ENCODE data around the gene LAMA5.

LAMA5 gene

DNA sequence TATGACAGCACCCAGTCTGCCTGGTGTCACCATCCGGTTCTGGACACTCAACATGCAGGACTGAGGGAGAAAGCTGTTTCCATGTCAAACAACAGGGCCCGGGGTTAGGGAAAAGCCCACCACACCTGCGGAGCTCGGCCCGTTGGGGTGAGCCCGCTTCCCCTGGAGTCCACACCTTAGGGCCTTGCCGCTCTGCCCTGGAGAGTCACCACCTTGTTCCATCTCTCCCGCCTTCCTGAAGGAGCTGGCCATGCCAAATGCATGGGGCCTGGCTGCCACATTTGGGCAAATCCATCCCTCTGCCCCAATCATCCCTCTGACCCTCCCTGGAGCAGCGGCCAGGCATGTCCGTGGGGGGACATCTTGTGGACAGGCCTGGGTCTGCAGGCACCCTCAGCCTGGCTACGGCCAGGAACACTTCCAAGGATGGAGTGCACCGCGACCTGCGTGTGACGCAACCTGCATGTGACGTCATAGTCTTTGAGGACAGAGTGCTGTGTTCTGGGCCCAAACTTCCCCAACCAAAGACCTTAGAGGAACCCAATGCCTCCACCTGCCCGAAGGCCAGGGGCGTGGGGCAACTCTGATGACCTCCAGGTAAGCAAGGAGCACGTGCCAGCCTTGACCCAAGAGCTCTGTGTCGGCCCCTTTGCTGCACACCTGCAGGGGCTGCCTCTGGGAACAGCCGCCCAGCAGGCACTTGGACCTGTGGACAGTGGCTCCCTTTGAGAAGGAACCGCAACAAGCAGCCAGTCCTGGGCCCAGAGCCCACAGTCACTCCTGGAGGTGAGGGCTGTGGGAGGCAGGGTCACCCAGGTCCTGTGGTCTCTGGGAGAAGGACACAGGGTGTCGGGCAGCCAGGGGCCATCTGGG lies 38.2 kb upstream of the LAMA5 start:
- no peak for DNase-seq (ENCODE audit: low read depth in 1 of 2, low spot score in 1 of 2)

DNA sequence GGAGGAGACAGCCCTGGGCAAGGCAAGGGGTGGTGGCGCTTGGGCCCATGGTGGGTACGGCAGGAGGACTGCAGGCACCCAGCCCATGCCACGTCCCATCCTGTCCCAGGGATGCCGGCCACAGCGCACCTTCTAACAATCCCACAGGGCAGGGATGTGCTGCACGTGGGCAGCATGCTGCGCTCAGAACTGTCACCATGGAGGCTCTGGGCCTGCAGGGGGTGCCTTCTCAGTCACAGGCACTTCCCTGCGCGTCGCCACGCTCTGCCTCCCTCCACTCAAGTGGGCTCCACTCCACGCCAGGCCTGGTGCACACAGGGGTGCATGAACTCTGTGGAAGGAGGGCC lies 37.6 kb upstream of the LAMA5 start:
- no peak for DNase-seq (ENCODE audit: low read depth in 1 of 2, low spot score in 1 of 2)

DNA sequence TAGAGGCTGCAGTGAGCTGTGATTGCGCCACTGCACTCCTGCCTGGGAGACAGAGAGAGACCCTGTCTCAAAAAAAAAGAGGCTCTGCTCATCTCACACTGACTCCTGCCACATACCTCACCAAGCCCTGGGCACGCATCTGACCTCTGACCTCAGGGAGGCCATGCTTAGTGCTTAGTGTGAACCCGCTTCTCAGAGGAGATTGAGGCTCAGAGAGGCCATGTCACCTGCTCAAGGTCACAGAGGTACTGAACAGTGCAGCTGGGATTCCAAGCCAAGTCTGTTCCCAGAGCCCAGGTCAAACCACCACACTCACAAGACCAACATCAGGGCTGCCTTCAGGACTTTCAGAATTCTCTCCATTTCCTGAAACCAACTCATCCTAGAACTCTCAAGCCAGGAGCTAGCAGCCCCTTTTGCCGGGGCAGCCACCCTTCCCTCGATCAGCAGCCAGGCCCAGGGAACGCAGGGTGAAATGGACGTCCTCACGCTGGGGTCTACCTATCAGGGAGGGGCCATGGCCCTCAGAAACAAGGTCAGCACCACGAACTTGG lies 37.1 kb upstream of the LAMA5 start:
- no peak for DNase-seq (ENCODE audit: low read depth in 1 of 2, low spot score in 1 of 2)

DNA sequence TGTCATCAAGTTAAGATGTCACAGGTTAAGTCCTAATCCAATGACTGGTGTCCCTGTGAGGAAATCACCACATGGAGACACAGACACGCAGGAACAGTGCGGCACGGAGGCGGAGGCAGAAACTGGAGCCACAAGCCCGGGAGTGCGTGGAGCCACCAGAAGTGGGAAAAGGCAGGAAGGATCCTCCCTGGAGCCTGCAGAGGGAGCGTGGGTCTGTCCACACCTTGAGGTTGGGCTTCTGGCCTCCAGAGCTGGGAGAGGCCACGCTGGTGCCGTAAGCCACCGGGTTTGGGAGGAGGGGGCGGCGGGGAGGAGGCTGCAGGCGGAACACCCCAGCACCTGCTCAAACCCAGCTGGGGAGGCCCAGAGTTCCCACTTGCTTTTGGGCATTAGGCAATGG lies 36.2 kb upstream of the LAMA5 start:
- no peak for DNase-seq (ENCODE audit: low read depth in 1 of 2, low spot score in 1 of 2)

DNA sequence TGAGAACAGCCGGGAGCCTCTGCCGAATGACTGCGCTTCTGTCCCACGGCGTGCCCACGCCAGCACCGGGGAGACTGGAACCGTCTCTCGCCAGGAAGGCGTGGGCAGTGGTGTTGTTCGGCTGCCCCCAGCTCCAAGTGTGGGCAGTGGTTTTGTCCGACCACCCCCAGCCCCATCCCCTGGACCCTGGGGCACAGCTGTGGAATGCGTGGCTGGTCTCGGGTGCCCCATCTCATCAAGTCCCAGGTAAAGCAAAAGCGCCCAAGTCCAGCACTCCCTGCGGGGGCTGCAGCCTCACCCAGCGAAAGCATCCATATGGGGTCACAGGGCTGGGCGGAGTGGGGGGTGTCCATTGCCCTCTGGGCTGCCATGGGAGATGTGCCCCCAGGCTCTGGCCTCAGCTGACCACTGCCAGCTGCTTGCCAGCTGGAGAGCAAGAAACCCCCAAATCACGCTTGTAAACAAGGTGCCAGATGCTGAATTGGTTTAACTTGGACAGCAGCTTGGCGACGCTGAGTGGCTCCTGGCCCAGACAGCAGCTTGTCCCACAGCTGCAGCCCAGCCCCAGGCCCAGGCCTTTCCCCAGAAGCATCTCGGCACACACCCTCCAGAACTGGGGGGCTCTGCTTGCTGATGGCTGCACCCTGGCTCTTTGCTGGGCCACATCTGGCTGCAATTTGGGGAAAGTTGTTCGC lies 35.5 kb upstream of the LAMA5 start:
- DNase-seq (ENCODE audit: low read depth in 1 of 2, low spot score in 1 of 2), result no peak

DNA sequence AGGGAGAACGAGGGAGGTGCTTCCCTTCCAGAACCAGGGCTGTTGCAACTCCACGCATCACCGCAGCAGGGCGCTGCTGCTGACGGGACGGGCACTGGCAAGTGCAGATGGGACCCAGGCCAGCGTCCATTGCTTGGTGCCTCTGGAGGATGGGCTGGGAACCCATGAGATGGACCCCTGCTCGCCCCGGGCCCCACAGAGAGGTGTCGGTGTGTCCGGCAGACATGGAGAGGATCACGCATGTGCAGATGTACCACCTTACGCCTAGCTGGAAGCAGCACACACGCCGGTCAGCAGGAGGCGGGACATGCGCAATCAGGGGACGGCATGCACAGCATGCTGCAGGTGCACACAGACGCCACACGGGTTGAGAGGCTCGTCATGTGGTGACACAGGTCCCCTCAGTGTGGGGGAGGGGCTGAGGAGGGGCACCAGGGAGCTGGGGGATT lies 34.2 kb upstream of the LAMA5 start:
- no peak for DNase-seq (ENCODE audit: low read depth in 1 of 2, low spot score in 1 of 2)

DNA sequence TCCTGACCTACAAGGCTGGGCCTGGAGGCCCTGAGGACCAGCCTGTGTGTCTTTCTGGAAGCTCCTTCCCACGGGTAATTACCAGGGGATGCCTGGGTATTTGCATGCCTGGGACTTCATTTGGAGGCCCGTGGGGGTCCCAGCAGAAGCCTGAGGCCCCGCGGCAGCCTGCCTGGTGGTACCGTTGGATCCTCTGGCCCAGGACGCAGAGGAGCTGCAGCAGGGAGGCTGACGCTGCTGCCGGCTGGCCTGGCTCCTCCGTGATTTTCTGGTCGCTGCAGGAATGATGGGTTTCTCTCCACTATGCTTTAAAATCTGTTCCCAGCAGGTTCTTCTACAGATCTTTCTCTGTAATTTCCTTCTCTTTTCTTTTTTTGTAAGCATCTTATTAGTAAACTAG lies 33.4 kb upstream of the LAMA5 start:
- DNase-seq (ENCODE audit: low read depth in 1 of 2, low spot score in 1 of 2), result no peak

DNA sequence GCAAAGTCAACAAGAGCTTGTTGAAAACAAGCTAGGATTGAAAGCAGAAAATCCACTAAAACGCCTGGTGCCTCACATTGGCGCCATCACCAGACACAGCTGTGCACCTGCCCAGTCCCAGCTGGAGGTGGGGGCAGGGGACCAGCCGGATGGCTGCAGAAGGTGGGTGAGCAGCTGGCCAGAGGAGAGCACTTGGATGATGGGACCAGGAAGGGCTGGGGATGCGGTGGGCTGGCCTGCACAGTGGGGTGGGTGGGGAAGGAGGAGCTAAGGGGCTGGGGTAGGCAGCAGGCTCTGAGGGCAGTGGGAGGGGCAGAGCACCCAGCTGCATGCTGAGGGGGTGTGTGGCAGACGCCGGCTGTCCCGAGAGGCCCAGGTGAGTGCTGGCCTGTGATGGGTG lies 32.9 kb upstream of the LAMA5 start:
- DNase-seq (ENCODE audit: low read depth in 1 of 2, low spot score in 1 of 2), result no peak

DNA sequence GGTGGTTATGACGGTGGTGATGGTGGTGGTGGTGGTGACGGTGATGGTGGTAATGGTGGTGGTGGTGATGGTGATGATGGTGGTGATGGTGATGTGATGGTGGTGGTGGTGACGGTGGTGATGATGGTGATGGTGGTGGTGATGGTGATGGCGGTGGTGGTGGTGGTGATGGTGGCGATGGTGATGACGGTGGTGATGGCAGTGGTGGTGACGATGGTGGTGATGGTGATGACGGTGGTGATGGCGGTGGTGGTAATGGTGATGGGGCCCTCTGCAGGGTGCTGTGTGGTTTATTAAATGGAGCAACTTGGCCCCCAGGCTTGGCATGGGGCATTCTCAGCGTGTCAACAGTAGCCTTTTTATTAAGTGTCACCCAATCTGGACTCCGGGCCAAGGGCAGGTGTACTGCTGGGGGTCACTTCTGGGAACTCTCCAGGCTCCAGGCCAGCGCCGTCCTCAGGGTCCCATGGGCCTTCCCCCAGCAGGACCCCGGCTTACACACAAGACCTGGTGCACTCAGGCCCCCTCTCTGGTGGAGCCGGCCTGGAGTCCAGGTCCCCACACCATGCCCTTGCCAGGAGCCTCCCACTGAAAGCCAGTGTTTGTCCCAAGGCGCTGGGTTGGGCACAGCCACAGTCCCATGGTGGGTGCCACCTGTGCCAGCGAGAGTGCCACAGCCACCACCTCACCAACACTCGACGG lies 31.2 kb upstream of the LAMA5 start:
- no peak for DNase-seq (ENCODE audit: low read depth in 1 of 2, low spot score in 1 of 2)

DNA sequence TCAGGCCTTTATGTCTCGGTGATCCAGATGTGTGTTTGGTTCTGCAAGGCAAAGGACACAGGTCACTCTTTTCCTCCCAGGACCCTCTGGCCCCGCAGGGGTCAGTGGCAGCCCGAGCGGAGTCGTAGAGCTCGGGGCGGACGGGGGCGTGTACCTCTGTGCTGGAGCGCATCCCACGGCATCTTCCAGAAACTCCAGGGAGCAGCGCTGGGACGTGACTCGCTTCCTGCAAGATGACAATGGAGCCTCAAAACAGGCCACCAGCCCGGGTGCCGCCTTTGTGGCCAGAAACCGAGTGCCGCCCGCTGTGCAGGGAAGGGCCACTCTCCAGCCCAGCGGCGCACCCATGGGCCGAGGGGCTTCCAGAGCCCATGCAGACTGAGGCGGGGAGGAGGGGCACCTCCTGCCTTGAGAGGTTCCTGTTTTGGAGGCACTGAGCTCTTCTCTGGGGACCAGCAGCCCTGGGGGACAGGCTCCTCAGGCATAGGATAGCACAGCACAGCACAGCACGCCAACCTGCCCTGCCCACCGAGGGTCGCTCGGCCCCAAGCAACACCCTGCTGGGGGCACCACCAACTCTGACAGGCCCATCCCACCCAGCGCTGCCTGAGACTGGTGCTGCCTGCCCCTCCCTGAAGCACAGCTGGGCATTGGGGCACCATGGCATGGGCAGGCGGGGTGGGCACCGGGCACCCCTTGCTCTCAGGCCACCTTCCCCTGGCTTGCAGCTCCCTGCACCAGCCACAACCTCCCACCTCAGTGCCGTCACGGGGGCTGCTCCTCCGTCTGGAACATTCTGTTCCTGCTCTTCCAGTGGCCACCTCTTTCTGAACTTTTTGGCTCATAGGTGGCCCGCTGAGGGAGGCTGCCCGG lies 29.5 kb upstream of the LAMA5 start:
- no peak for DNase-seq (ENCODE audit: low read depth in 1 of 2, low spot score in 1 of 2)

DNA sequence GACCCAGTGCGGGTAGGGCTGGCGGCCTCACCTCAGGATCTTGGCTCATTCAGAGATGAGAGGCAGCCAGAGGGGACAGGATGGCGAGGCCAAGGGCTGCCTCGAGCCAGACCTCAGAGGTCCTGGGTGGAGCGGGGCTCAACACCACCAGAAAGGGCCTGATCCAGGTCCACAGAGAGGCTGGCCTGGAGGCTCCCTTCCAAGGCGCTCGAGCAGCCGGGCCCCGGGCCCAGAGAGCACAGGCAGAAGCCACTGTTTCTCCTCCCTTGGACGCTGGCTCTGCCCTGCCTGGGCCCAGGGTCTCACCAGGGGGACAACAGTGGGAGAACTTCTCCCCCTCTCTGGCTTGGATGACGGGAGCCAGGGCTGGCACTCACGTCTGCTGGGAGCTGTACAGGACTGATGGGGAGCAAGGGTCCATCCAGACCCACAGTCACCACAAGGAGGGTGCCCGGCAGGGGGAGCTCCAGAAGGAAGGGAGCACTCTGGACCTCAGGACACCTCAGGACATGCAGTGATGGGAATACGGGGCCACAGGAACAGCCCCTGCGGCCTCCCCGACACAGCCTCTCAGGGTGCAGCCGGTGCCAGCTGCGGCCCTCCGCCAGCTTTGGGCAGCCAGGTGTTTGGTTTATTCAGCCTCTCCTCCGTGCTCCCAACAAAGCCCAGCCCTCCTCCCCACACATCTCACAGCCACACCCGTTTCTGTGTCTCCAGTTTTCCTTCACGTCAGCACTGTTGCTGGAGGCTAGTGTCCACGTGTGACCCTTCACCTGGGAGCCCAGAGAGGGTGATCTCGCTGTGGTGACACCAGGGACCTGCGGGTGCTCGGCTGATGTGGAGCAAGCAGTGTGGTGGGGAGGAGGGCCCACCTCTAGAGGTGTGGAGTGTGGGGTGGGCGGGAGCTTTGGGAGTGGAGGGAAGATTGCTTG lies 28.5 kb upstream of the LAMA5 start:
- no peak for DNase-seq (ENCODE audit: low read depth in 1 of 2, low spot score in 1 of 2)

DNA sequence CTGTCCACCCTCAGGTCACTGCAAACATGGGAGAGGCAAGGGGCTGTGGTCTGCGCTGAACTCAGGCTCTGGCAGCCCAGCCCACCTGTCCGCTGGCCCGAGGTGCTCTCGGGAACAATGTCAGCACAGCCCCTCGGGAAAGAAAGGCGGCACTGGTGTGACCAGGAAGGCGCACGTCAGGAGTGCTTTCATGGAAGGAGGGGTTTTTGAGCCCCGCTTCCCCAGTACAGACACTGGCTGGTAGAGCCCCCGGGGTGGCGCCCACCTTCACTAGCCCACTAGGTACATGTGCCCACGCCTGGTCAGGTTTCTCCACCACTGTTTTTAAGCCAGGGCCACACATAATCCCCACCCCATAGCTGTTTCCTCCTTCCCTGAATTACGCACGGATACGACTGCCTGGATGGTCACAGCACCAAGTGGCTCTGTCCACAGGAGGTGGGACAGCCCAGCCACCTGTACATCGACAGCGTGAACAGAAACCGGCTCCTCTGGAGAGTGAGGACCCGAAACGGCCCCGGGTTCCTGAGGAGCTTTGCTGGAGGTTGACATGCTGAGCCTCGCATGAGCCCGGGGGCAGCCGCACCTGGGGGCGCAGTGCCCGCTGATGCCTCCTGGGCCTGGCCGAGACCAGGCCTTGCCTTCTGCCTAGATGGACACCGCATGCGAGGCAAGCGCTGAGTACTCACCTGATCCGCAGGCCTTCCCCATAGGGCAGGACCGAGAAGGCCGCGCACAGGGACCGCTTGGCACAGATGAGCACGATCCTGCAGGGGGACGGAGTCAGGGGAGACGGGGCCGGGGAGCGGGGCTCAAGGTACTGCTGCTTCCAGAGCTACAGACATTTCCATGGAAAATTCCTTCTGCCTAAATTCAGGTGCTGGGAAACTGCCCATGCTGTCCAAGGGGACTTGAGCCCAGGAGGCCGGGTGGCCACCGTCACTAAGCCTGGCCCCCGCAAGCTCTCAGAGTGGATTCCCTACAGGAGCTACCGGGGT lies 27.4 kb upstream of the LAMA5 start:
- no peak for DNase-seq (ENCODE audit: low read depth in 1 of 2, low spot score in 1 of 2)

DNA sequence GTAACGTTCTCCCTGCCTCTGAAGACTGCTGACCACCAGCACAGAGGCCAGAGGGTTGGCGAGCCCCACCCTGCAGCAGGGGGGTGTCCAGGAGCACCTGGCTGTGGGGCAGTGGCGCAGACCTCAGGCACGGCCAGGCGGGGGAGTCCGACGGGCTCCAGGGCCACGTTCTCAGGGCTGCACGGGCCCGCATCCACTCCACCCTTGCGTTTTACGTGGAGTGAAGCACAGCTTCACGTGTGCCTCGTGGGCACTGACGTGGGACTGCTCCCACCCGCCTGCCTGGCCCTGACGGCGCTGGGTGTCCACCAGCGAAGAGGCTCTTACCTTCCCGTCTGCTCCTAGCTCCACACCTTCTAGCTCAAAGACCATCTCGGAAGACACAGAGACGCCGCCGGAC lies 26.7 kb upstream of the LAMA5 start:
- no peak for DNase-seq (ENCODE audit: low read depth in 1 of 2, low spot score in 1 of 2)

DNA sequence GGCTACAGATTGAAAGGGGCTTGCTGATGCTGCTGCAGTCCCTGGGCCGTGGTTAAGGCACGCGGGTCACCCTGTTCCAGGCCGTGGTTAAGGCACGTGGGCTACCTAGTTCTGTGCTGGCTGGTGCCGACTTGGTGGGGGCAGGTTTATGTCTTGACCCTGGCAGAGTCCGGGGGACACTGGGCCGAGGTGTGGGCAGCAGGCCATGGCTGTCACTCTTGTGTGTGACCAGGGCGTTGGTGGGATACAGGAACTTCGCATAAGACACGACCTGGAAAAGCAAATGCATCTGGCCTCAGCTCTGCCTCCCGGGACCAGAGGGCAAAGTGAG lies 26.2 kb upstream of the LAMA5 start:
- DNase-seq (ENCODE audit: low read depth in 1 of 2, low spot score in 1 of 2), result no peak

DNA sequence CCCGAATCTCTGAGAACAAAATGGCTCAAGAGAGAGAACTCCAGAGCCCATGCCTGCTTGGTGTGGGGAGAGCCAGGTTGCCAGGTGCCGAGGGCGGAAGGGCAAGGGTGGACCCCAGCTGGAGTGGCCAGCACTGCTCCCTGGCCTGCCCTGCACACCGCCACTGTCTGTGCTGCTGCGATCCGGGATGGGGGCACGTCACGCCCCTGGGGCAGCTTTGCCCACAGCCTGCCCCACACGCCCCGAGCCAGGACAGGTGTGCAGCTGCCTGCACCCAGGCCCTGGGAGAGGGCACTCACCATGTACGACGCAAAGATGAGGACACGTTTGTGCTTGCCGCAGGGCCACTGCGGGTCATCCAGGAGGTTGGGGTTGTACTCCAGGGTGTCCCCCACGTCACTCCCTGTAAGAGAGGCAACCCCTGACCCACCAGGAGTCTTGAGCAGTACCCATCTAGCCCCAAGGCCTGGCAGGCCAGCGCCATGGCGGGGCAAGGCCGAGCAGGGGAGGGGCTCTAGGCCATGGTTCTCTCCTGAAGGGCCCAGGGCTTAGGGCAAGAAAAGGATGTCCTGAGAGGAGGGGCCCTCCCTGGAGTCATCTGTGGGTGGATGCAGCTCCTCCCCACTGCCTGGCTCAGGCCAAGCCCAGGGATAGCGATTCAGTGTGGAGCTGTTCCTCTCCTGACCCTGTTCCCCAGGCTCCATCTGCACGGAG lies 25.7 kb upstream of the LAMA5 start:
- no peak for DNase-seq (ENCODE audit: low read depth in 1 of 2, low spot score in 1 of 2)

DNA sequence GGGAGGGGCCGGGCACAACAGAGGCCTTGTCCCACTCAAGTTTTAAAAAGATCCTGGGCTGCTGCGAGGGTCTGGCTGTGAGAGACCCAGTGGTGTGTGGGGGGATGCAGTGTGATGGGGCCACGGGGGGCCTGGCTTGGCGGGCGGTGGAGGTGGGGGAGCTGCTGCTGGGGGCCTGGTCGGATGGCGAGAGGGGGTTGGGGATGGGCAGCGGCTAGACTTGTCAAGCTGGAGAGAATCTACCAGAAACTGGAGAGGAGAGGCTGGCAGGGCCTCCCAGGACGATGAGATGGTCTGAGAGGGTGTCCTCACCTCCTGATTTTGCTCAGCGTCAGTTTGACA lies 24.9 kb upstream of the LAMA5 start:
- no peak for DNase-seq (ENCODE audit: low read depth in 1 of 2, low spot score in 1 of 2)

DNA sequence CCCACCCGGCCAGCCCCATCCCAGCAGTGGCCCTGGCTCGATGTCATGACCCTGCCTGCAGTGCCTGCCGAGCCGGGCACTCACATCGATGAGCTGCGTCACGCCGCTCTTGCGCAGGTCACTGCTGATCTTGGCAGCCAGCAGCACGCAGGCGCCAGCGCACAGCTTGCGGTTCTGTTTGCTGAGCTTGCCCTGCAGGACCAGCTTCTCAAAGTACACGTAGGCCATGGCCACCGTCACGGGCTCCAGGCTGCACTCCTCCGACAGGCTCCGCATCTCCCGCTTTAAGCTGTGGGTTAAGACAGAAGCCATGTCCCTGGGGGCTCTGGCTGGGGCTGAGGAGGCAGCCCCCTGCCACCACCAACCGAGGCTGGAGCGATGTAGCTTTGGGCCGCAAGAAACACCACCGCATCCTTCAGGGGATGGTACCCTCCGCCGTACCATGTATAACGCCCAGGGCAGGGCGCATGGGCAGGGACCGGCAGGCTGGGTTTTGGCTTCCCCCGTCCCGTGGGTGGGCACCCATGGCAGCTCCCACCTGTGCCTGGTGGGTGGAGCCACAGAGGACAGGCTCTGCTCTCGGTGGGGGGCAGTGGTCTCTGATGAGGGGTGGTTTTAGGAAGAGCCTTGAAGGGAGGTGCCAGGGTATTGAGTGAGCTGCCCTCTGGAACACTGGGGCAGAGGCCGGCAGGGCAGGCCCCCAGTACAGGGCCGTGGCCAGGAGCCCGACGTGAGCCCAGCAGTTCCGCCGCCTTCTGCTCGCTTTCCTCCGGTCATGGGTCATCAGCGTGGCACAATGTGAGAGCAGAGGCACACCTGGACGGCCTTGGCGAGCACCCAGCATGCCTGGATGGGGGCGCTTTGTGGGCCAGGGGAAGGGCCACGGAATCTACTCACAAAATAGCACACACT lies 24.3 kb upstream of the LAMA5 start:
- no peak for DNase-seq (ENCODE audit: low read depth in 1 of 2, low spot score in 1 of 2)
